Karpas-422 (cell line): Measurements from ENCODE around the gene HAGHL. TPM values are rescaled to one million over a fixed set of nuclear protein-coding genes. Genes with fewer than 3 reads are reported as not detected.

Experiments used
- DNase-seq: peaks from one replicate; pipeline ENCODE4 v3.0.0-alpha.2; 2015
- H2AFZ ChIP-seq: fragments of 200-600 bp; sonication (generic); 2 replicates; pipeline ENCODE4 v1.6.1; 2014; ENCODE audit warnings: antibody characterized with exemption, low read length, mixed read lengths
- H3K27ac ChIP-seq: fragments of 200-600 bp; sonication (generic); 2 replicates; pipeline ENCODE4 v1.5.1; 2014; ENCODE audit warnings: mild to moderate bottlenecking, low read length, moderate library complexity
- H3K27me3 ChIP-seq: fragments of 200-600 bp; sonication (generic); 2 replicates; pipeline ENCODE4 v1.6.1; 2014; ENCODE audit warnings: low read length, mixed read lengths
- H3K36me3 ChIP-seq: fragments of 200-600 bp; sonication (generic); 2 replicates; pipeline ENCODE4 v1.6.1; 2014; ENCODE audit warnings: low read length, mixed read lengths; ENCODE audit not compliant: insufficient read depth
- H3K4me1 ChIP-seq: fragments of 200-600 bp; sonication (generic); 2 replicates; pipeline ENCODE4 v1.6.1; 2014; ENCODE audit warnings: mild to moderate bottlenecking, low read length, mixed read lengths
- H3K4me2 ChIP-seq: fragments of 200-600 bp; sonication (generic); 2 replicates; pipeline ENCODE4 v1.6.1; 2014; ENCODE audit warnings: low read length, low read depth, mild to moderate bottlenecking; ENCODE audit not compliant: poor library complexity, severe bottlenecking
- H3K4me3 ChIP-seq: fragments of 200-600 bp; sonication (generic); 2 replicates; pipeline ENCODE4 v1.5.1; 2014; ENCODE audit warnings: mild to moderate bottlenecking, antibody characterized with exemption, low read length, mixed read lengths
- H3K79me2 ChIP-seq: fragments of 200-600 bp; sonication (generic); 2 replicates; pipeline ENCODE4 v1.6.1; 2014; ENCODE audit warnings: mild to moderate bottlenecking, low read length, mixed read lengths
- H3K9ac ChIP-seq: fragments of 200-600 bp; sonication (generic); 2 replicates; pipeline ENCODE4 v1.6.0; 2014; ENCODE audit warnings: low read length
- H3K9me2 ChIP-seq: fragments of 200-600 bp; sonication (generic), shearing (Covaris generic); replicated peaks from 2 replicates; pipeline ENCODE4 v1.6.0; 2014; ENCODE audit warnings: mild to moderate bottlenecking, low read length, moderate library complexity; ENCODE audit not compliant: insufficient read depth
- H3K9me3 ChIP-seq: fragments of 300-700, 200-600 bp; sonication (generic); 2 replicates; pipeline ENCODE4 v1.6.1; 2014; ENCODE audit warnings: low read length, mixed read lengths
- H4K20me1 ChIP-seq: fragments of 200-600 bp; sonication (generic); 2 replicates; pipeline ENCODE4 v1.6.1; 2014; ENCODE audit warnings: mild to moderate bottlenecking, antibody characterized with exemption, low read length, low read depth; ENCODE audit not compliant: insufficient read depth
- total RNA-seq: library from RNA; depleted of rRNA; stranded (reverse); fragments of >200 nt; shearing (Covaris generic); gene quantifications from 2 replicates; pipeline ENCODE4 v1.2.3, GENCODE V29; 2014; ENCODE audit warnings: low replicate concordance

Gene HAGHL
- total RNA-seq, 1 experiment from 2014 or later: 57.4 TPM

DNA sequence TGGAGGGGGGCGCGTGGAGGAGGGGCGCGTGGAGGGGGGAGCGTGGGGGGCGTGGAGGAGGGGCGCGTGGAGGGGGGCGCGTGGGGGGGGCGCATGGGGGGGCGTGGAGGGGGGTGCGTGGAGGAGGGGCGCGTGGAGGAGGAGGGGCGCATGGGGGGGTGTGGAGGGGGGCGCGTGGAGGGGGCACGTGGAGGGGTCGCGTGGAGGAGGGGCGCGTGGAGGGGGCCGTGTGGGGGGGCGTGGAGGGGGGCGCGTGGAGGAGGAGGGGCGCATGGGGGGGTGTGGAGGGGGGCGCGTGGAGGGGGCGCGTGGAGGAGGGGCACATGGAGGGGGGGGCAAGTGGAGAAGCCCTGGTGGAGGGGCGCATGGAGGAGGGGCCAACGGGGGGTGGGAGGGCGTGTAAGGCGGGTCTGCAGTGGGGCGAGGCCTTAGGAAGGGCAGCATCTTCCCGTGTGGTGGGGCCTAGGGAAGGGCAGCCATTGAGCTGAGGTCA is 40.9 kb downstream of the HAGHL start:
- DNase-seq: no peak
- Histone ChIP-seq H3K27me3 (no peaks in the 10 kb centered on the region), H3K79me2 (no peaks in the 10 kb centered on the region), H3K27ac (no peak overlapping the region), H3K4me1 (no peaks in the 10 kb centered on the region), H2AFZ (no peak overlapping the region), H3K36me3 (no peaks in the 10 kb centered on the region), H3K4me3 (no peak overlapping the region), H3K4me2 (no peak overlapping the region), H3K9me3 (no peaks in the 10 kb centered on the region), H3K9ac (no peak overlapping the region), H3K9me2 (no peaks in the 10 kb centered on the region), H4K20me1 (no peaks in the 10 kb centered on the region)

DNA sequence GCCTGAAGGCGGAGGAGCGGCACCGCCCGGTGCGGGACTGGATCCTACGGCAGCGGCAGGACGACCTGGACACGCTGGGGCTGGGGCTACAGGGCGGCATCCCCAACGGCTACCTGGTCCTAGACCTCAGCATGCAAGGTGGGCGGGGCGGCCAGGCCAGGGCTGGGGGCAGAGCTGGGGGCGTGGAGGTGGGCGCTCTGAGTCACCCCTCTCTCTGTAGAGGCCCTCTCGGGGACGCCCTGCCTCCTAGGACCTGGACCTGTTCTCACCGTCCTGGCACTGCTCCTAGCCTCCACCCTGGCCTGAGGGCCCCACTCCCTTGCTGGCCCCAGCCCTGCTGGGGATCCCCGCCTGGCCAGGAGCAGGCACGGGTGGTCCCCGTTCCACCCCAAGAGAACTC is 41.5 kb downstream of the HAGHL start:
- no peak overlapping the region for H3K9ac ChIP-seq
- H4K20me1 ChIP-seq: no peaks in the 10 kb centered on the region
- no peaks in the 10 kb centered on the region for H3K4me1 ChIP-seq
- H3K9me2 ChIP-seq: no peaks in the 10 kb centered on the region
- H3K79me2 ChIP-seq: no peaks in the 10 kb centered on the region
- H3K27me3 ChIP-seq: no peaks in the 10 kb centered on the region
- H3K9me3 ChIP-seq: no peaks in the 10 kb centered on the region
- DNase-seq: no peak
- no peak overlapping the region for H3K4me2 ChIP-seq
- H3K36me3 ChIP-seq: no peaks in the 10 kb centered on the region
- H2AFZ ChIP-seq: no peak overlapping the region
- H3K27ac ChIP-seq: no peak overlapping the region
- no peak overlapping the region for H3K4me3 ChIP-seq

DNA sequence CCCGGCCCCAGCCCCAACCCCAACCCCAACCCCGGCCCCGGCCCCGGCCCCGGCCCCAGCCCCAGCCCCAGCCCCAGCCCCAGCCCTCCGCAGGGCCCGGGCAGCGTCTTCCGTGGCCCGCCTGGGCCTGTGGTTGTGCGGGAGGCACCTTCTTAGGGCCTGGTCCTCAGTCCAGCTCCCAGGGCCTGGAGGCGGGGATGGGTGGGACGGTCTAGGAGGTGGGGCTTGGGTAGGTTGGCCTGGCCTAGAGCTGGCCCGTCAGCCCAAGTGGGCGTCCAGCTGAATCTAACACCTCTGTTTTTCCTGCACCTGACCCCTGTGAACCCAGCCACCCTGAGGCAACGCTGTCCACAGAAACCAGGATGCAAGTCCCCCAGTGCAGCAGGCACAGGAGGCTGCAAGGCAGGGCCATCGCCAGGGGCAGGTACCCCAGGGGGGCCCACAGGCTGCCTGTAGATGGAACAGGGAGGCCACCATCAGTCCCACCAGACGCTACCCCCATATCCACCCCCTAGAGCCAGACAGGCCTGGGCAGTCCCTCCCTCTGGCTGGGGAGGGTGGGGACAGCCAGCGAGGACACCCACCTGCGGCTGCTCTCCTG is 42.4 kb downstream of the HAGHL start:
- no peaks in the 10 kb centered on the region for H3K9me3 ChIP-seq
- no peak overlapping the region for H2AFZ ChIP-seq
- no peak overlapping the region for H3K4me3 ChIP-seq
- no peak overlapping the region for H3K9ac ChIP-seq
- no peak overlapping the region for H3K4me2 ChIP-seq
- no peaks in the 10 kb centered on the region for H3K9me2 ChIP-seq
- H3K4me1 ChIP-seq: no peaks in the 10 kb centered on the region
- no peaks in the 10 kb centered on the region for H3K79me2 ChIP-seq
- no peaks in the 10 kb centered on the region for H3K36me3 ChIP-seq
- no peaks in the 10 kb centered on the region for H3K27me3 ChIP-seq
- no peak overlapping the region for H3K27ac ChIP-seq
- H4K20me1 ChIP-seq: no peaks in the 10 kb centered on the region
- no peak for DNase-seq

DNA sequence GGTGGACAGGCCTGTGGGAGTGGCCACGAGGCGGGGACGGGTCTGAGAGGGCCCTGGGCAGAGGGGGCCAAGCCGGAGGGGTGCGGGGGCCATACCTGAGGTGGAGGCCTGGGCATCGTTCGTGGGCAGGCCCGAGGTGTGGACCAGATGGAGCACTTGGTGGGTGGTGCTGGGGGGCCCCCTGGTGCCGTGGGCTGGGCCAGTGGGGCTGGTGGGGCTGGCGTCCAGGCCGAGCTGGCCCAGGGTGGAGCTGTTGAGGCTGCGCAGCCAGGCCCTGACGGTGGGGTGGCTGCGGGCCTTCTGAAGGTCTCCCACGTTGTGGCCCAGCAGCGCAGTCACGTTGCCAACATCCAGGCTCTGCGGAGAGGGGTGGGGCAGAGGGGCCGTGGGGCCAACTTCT is 43.0 kb downstream of the HAGHL start:
- no peaks in the 10 kb centered on the region for H3K9me2 ChIP-seq
- no peak overlapping the region for H3K4me2 ChIP-seq
- no peaks in the 10 kb centered on the region for H3K79me2 ChIP-seq
- H3K36me3 ChIP-seq: no peaks in the 10 kb centered on the region
- no peak overlapping the region for H3K4me3 ChIP-seq
- H3K4me1 ChIP-seq: no peaks in the 10 kb centered on the region
- H4K20me1 ChIP-seq: no peaks in the 10 kb centered on the region
- H3K27me3 ChIP-seq: no peaks in the 10 kb centered on the region
- no peaks in the 10 kb centered on the region for H3K9me3 ChIP-seq
- no peak overlapping the region for H3K9ac ChIP-seq
- DNase-seq: no peak
- H2AFZ ChIP-seq: no peak overlapping the region
- H3K27ac ChIP-seq: no peak overlapping the region

- H3K9ac ChIP-seq: no peak overlapping the region
- no peaks in the 10 kb centered on the region for H3K79me2 ChIP-seq
- no peak overlapping the region for H2AFZ ChIP-seq
- no peak overlapping the region for H3K4me2 ChIP-seq
- H3K36me3 ChIP-seq: no peaks in the 10 kb centered on the region
- no peak for DNase-seq
- H3K9me2 ChIP-seq: no peaks in the 10 kb centered on the region
- H4K20me1 ChIP-seq: no peaks in the 10 kb centered on the region
- no peak overlapping the region for H3K4me3 ChIP-seq
- no peak overlapping the region for H3K27ac ChIP-seq
- no peaks in the 10 kb centered on the region for H3K27me3 ChIP-seq
- no peaks in the 10 kb centered on the region for H3K9me3 ChIP-seq
- no peaks in the 10 kb centered on the region for H3K4me1 ChIP-seq
Measured at GRCh38 chr16:770411-770810, 43.5 kb downstream of the HAGHL start.

GRCh38 chr16:772959-773358 is 46.1 kb downstream of the HAGHL start:
- H2AFZ ChIP-seq: no peak overlapping the region
- no peaks in the 10 kb centered on the region for H3K36me3 ChIP-seq
- H3K4me1 ChIP-seq: no peaks in the 10 kb centered on the region
- H3K9me2 ChIP-seq: no peaks in the 10 kb centered on the region
- H3K27me3 ChIP-seq: no peaks in the 10 kb centered on the region
- H3K27ac ChIP-seq: no peak overlapping the region
- H4K20me1 ChIP-seq: no peaks in the 10 kb centered on the region
- H3K9ac ChIP-seq: no peak overlapping the region
- no peaks in the 10 kb centered on the region for H3K9me3 ChIP-seq
- H3K4me2 ChIP-seq: no peak overlapping the region
- no peak overlapping the region for H3K4me3 ChIP-seq
- no peaks in the 10 kb centered on the region for H3K79me2 ChIP-seq
- DNase-seq: no peak

GRCh38 chr16:774086-775001 is 47.4 kb downstream of the HAGHL start:
- H2AFZ ChIP-seq: no peak overlapping the region
- no peaks in the 10 kb centered on the region for H3K4me1 ChIP-seq

DNA sequence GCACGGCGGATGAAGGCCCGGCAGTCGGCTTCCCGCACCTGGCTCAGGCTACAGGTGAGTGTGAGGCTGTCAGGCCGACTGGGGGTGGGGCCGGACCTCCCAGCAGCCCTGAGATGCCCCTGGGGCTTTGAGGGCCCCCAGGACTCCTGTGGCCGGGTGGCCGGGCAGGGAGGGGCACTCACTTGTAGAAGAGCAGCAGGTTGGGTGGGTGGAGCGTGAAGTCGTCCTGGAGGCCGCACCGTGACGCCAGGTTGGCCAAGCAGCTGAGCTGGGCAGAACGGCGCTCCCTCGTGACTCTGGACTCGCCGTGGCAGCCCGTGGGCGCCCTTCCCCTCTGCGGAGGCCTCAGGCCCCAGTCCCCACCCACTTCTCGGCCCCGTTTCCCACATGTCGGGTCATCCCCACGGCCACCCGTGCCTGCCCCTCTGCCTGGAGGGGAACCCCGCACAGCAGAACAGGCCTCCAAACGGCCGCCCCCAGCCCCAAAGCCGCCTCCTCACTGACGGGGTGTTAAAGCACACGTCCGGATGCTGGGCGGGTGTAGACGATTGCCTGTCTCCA is 48.4 kb downstream of the HAGHL start:
- no peaks in the 10 kb centered on the region for H3K9me3 ChIP-seq
- H3K36me3 ChIP-seq: no peaks in the 10 kb centered on the region
- H3K4me2 ChIP-seq: no peak overlapping the region
- no peaks in the 10 kb centered on the region for H3K9me2 ChIP-seq
- no peaks in the 10 kb centered on the region for H4K20me1 ChIP-seq
- H2AFZ ChIP-seq: no peak overlapping the region
- H3K4me1 ChIP-seq: no peaks in the 10 kb centered on the region
- no peaks in the 10 kb centered on the region for H3K79me2 ChIP-seq
- H3K4me3 ChIP-seq: no peak overlapping the region
- H3K9ac ChIP-seq: no peak overlapping the region
- no peak for DNase-seq
- no peaks in the 10 kb centered on the region for H3K27me3 ChIP-seq
- H3K27ac ChIP-seq: no peak overlapping the region

More at GRCh38 chr16:774086-775001, 47.4 kb downstream of the HAGHL start:
- H3K27me3 ChIP-seq: no peaks in the 10 kb centered on the region
- no peaks in the 10 kb centered on the region for H3K36me3 ChIP-seq
- H3K9ac ChIP-seq: no peak overlapping the region
- H3K4me2 ChIP-seq: no peak overlapping the region
- H4K20me1 ChIP-seq: no peaks in the 10 kb centered on the region
- no peak overlapping the region for H3K4me3 ChIP-seq
- no peaks in the 10 kb centered on the region for H3K9me3 ChIP-seq
- H3K9me2 ChIP-seq: no peaks in the 10 kb centered on the region
- H3K79me2 ChIP-seq: no peaks in the 10 kb centered on the region
- H3K27ac ChIP-seq: no peak overlapping the region
- no peak for DNase-seq
